IMR-90 (cell line): Measurements from ENCODE around the gene SMC6. TPM values are rescaled to one million over a fixed set of nuclear protein-coding genes. Genes with fewer than 3 reads are reported as not detected.

Source experiments
- ATAC-seq: fragments of 200-7000 bp; cut with Tn5 transposase; 2 replicates; pipeline ENCODE4 v1.9.1; 2020; ENCODE audit warnings: low read depth, mild to moderate bottlenecking, moderate library complexity
- BruUV-seq: library from RNA; stranded (reverse); fragments of 400-500 nt; replicated peaks from 2 replicates; lab custom pipeline; 2021; lab: Mats Ljungman, UMichigan
- CTCF ChIA-PET: fragments of 300-600 bp; formaldehyde crosslinking; extraction: SDS; loops from one replicate; lab custom pipeline; 2021; ENCODE audit warnings: antibody characterized with exemption; lab: Yijun Ruan, JAX
- POLR2A ChIA-PET: fragments of 300-600 bp; sonication (Branson Sonifier 250); formaldehyde crosslinking; loops from one replicate; lab custom pipeline; 2022; ENCODE audit warnings: antibody characterized with exemption; ENCODE audit not compliant: unreplicated experiment; lab: Charles Lee
- DNase-seq: peaks from one replicate; pipeline ENCODE4 v3.0.0; 2013
- H2AFZ ChIP-seq: replicated peaks from 2 replicates; pipeline ENCODE3; 2013; ENCODE audit warnings: low read length, mild to moderate bottlenecking; ENCODE audit not compliant: poor library complexity
- H2AK5ac ChIP-seq: 2 replicates; pipeline ENCODE4 v1.6.1; 2013; ENCODE audit warnings: low read depth, low read length, inconsistent platforms
- H2AK9ac ChIP-seq: replicated peaks from 2 replicates; pipeline ENCODE3; 2013; ENCODE audit warnings: mild to moderate bottlenecking, low read depth, low read length, moderate library complexity; ENCODE audit not compliant: poor library complexity
- H2BK120ac ChIP-seq: 2 replicates; pipeline ENCODE4 v1.6.1; 2013; ENCODE audit warnings: low read depth, low read length, inconsistent platforms
- H2BK15ac ChIP-seq: 3 replicates; pipeline ENCODE4 v1.6.1; 2013; ENCODE audit warnings: low read depth, low read length, inconsistent platforms
- H2BK20ac ChIP-seq: 2 replicates; pipeline ENCODE4 v1.6.1; 2013; ENCODE audit warnings: low read depth, mild to moderate bottlenecking, inconsistent platforms, low read length, moderate library complexity
- H2BK5ac ChIP-seq: 2 replicates; pipeline ENCODE4 v1.6.1; 2013; ENCODE audit warnings: mild to moderate bottlenecking, low read depth, low read length, inconsistent platforms; ENCODE audit not compliant: poor library complexity, severe bottlenecking
- H3K14ac ChIP-seq: replicated peaks from 2 replicates; pipeline ENCODE4 v1.6.1; 2013; ENCODE audit warnings: low read depth, low read length, inconsistent platforms
- H3K18ac ChIP-seq: 2 replicates; pipeline ENCODE4 v1.6.1; 2013; ENCODE audit warnings: low read depth, low read length, control low read depth
- H3K23ac ChIP-seq: 2 replicates; pipeline ENCODE4 v1.6.1; 2013; ENCODE audit warnings: low read depth, low read length, inconsistent platforms
- H3K27ac ChIP-seq: 2 replicates; pipeline ENCODE4 v1.5.1; 2013; ENCODE audit warnings: mild to moderate bottlenecking, control low read depth, low read length; ENCODE audit not compliant: insufficient read depth
- H3K27me3 ChIP-seq: 2 replicates; pipeline ENCODE4 v1.6.1; 2013; ENCODE audit warnings: low read length; ENCODE audit not compliant: control insufficient read depth, insufficient read depth
- H3K36me3 ChIP-seq: 2 replicates; pipeline ENCODE4 v1.6.1; 2013; ENCODE audit warnings: low read length, mixed read lengths; ENCODE audit not compliant: control insufficient read depth, insufficient read depth
- H3K4ac ChIP-seq: 2 replicates; pipeline ENCODE4 v1.6.1; 2013; ENCODE audit warnings: low read depth, low read length, inconsistent platforms
- H3K4me1 ChIP-seq: 2 replicates; pipeline ENCODE4 v1.6.1; 2013; ENCODE audit warnings: low read length, mixed read lengths; ENCODE audit not compliant: control insufficient read depth, insufficient read depth
- H3K4me2 ChIP-seq: 2 replicates; pipeline ENCODE4 v1.6.1; 2013; ENCODE audit warnings: low read depth, mild to moderate bottlenecking, control low read depth, low read length, moderate library complexity
- H3K4me3 ChIP-seq: 2 replicates; pipeline ENCODE4 v1.5.1; 2013; ENCODE audit warnings: low read depth, mild to moderate bottlenecking, control low read depth, low read length, moderate library complexity; ENCODE audit not compliant: insufficient read depth
- H3K56ac ChIP-seq: 2 replicates; pipeline ENCODE4 v1.6.1; 2013; ENCODE audit warnings: low read length, inconsistent platforms; ENCODE audit not compliant: insufficient read depth; ENCODE audit errors: extremely low read depth
- H3K79me1 ChIP-seq, 2 experiments: 2 replicates each; pipeline ENCODE4 v1.6.1; 2013; ENCODE audit warnings: low read length in 2 of 2, inconsistent platforms in 1 of 2, low read depth in 1 of 2
- H3K9ac ChIP-seq: 2 replicates; pipeline ENCODE4 v1.6.1; 2013; ENCODE audit warnings: low read depth, low read length, control low read depth
- H3K9me1 ChIP-seq: 2 replicates; pipeline ENCODE4 v1.6.1; 2013; ENCODE audit warnings: low read length, inconsistent platforms; ENCODE audit not compliant: insufficient read depth
- H3K9me3 ChIP-seq: 2 replicates; pipeline ENCODE4 v1.6.1; 2013; ENCODE audit warnings: low read length; ENCODE audit not compliant: control insufficient read depth, insufficient read depth
- H4K20me1 ChIP-seq: 2 replicates; pipeline ENCODE4 v1.6.1; 2013; ENCODE audit warnings: low read length, inconsistent platforms; ENCODE audit not compliant: insufficient read depth
- H4K5ac ChIP-seq: 2 replicates; pipeline ENCODE4 v1.6.1; 2013; ENCODE audit warnings: mild to moderate bottlenecking, low read depth, low read length, control low read depth
- H4K8ac ChIP-seq, 2 experiments: 2 replicates each; pipeline ENCODE4 v1.6.1; 2013; ENCODE audit warnings: low read depth in 2 of 2, low read length in 2 of 2, control low read depth in 1 of 2, inconsistent platforms in 1 of 2
- H4K91ac ChIP-seq: 2 replicates; pipeline ENCODE4 v1.6.1; 2013; ENCODE audit warnings: low read depth, low read length, inconsistent platforms; ENCODE audit not compliant: insufficient read depth
- CTCF ChIP-seq: conservative IDR thresholded peaks from 2 replicates; pipeline ENCODE4 v1.5.1; 2012; ENCODE audit warnings: mild to moderate bottlenecking, low read depth, low read length, improper control_type of control experiment
- WGBS, 2 experiments: methylation state at CpG; one replicate each; pipeline versions ENCODE4 v1.1.5 to v1.1.7; 2013; ENCODE audit warnings: missing lambda C conversion rate in 2 of 2; ENCODE audit not compliant: insufficient read length in 1 of 2; ENCODE audit errors: extremely low coverage in 2 of 2; 5-methylcytosine and 5-hydroxymethylcytosine counted together
- dilution Hi-C: fragments of 300-500 bp; cut with HindIII; formaldehyde crosslinking; loops from one replicate; pipeline ENCODE4 v1.14.3; 2018; ENCODE audit warnings: low sequenced_read_pairs; ENCODE audit not compliant: unreplicated experiment
- in situ Hi-C: fragments of 300-500 bp; cut with MboI; formaldehyde crosslinking; loops from 3 replicates; pipeline ENCODE4 v1.14.3; 2019; ENCODE audit warnings: low sequenced_read_pairs, inconsistent platforms, mixed read lengths
- intact Hi-C: fragments of 100-400 bp; cut with micrococcal nuclease; formaldehyde crosslinking; loops from 2 replicates; pipeline ENCODE4 v1.10.0; 2022
- polyA plus RNA-seq, 3 experiments: library from polyadenylated mRNA; depleted of rRNA; stranded (reverse); fragments of >200 nt; gene quantifications; 2 replicates each; pipeline ENCODE4 v1.2.3, GENCODE V29; 2012; ENCODE audit warnings: low replicate concordance in 1 of 3
- total RNA-seq: library from RNA; depleted of rRNA; stranded (reverse); fragments of >200 nt; gene quantifications from 2 replicates; pipeline ENCODE4 v1.2.3, GENCODE V29; 2012
- TF ChIP-seq, protein P1 (sequence below): fragments of 150-350 bp; IDR thresholded peaks from 2 replicates; pipeline ENCODE4 v1.6.1; 2016; ENCODE audit warnings: low read depth, mild to moderate bottlenecking, low read length, moderate library complexity, borderline replicate concordance

SMC6 gene
- total and polyA plus RNA-seq, 2 of the 4 experiments (the other 2 are of a cell fraction), result 6.5 to 10.4 TPM

DNA sequence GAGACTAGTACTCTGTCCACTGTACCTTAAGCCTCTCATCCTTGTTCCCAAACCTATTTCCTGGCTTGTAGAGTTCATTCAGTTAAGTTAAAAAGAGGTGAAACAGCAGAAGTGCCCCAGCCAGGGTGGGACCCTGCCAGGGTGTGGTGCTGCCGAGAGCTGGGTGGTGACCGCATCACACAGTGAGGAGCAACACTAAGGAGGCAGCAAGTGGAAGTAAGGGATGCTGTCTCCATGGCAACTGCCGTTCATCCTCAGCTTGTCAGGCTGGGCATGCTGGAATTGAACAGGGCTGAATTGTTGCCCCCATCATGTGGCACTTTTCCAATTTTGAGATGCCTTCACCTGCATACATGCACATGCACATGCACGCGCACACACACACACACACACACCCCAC, 136.1 kb downstream of the SMC6 start:
- H3K4ac ChIP-seq, result no peak overlapping the region
- no peak overlapping the region for H2AFZ ChIP-seq
- BruUV-seq, result no TSS peak
- no peak for TF ChIP-seq CTCF
- TF ChIP-seq, protein P1, sequence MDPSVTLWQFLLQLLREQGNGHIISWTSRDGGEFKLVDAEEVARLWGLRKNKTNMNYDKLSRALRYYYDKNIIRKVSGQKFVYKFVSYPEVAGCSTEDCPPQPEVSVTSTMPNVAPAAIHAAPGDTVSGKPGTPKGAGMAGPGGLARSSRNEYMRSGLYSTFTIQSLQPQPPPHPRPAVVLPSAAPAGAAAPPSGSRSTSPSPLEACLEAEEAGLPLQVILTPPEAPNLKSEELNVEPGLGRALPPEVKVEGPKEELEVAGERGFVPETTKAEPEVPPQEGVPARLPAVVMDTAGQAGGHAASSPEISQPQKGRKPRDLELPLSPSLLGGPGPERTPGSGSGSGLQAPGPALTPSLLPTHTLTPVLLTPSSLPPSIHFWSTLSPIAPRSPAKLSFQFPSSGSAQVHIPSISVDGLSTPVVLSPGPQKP, result no peak
- no peak for ATAC-seq
- H3K4me1 ChIP-seq, result peaks cover 6% of the 10 kb centered on the region; the same call in 1 of the 2 replicates
- H3K9me3 ChIP-seq, result no peaks in the 10 kb centered on the region
- WGBS, 2 experiments, result no CpG with 5 or more reads among the region's 5 CpGs
- no peaks in the 10 kb centered on the region for H3K79me1 ChIP-seq
- H4K8ac ChIP-seq, result no peak overlapping the region
- no peak overlapping the region for H2AK5ac ChIP-seq
- intact Hi-C loops, result no loop called here
- no peak overlapping the region for H2BK5ac ChIP-seq
- H4K20me1 ChIP-seq, result no peaks in the 10 kb centered on the region
- no peak overlapping the region for H4K91ac ChIP-seq
- H4K5ac ChIP-seq, result no peak overlapping the region
- no peak overlapping the region for H3K9ac ChIP-seq
- ChIA-PET POLR2A (no interaction called here), CTCF (no interaction called here)
- H2BK20ac ChIP-seq, result no peak overlapping the region
- H3K27ac ChIP-seq, result no peak overlapping the region
- H3K4me3 ChIP-seq, result no peak overlapping the region
- no peak overlapping the region for H3K23ac ChIP-seq
- no peak overlapping the region for H3K4me2 ChIP-seq
- no peak for DNase-seq
- in situ Hi-C loops, result no loop called here
- peaks cover 11% of the 10 kb centered on the region; the same call in 1 of the 2 replicates for H3K9me1 ChIP-seq
- no peak overlapping the region for H2BK15ac ChIP-seq
- no peaks in the 10 kb centered on the region for H3K27me3 ChIP-seq
- H2BK120ac ChIP-seq, result no peak overlapping the region
- dilution Hi-C loops, result no loop called here
- no peak overlapping the region for H3K56ac ChIP-seq
- no peak overlapping the region for H3K18ac ChIP-seq
- H3K36me3 ChIP-seq, result no peaks in the 10 kb centered on the region
- no peak overlapping the region for H2AK9ac ChIP-seq
- no peak overlapping the region for H3K14ac ChIP-seq
